Thoracic aorta endothelial cell (primary cell): ENCODE measurements around the gene CT47B1. TPM values are rescaled to one million over a fixed set of nuclear protein-coding genes. Genes with fewer than 3 reads are reported as not detected.

Experiments used
- small RNA-seq: library from RNA; depleted of rRNA; stranded (forward); fragments of <200 nt; gene quantifications from one replicate; pipeline ENCODE3, GENCODE V24; 2012
- total RNA-seq: library from RNA; depleted of rRNA; stranded (reverse); fragments of >200 nt; gene quantifications from 2 replicates; pipeline ENCODE4 v1.2.3, GENCODE V29; 2012

Gene CT47B1
- not detected in 2 replicates for total RNA-seq

DNA sequence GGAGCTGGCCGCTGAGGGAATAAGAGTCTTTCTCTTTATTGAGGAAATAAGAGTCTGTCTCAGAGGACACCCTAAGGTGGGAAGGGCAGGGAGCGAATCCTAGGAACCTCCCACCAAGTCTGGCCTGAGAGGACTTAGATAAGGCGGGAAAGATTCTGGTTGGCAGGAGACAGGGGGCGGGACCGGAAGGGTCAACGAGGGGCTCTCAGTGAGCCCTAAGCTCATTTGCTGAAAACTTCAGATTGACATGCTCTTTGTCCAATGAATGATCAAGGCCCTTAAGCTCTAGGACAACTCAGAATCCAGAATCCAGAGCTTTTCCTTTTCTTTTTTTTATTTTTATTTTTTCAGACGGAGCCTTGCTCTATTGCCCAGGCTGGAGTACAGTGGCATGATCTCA is at the start of gene CT47B1:
Gene CT47B1 (minus strand): TSS at position 101 of the 400 bp plus-strand sequence. CDS start 196 bp downstream, outside the sequence.

Small RNA genes within 50 kb of the gene (small RNA-seq; reads per million reads assigned to genes)
- not detected for gene AC008162.1

Other genes starting within 250 kb of the CT47B1 start
- gene C1GALT1C1, start 245.8 kb downstream of the CT47B1 start, total RNA-seq, result 81.2 and 86.6 TPM in 2 replicates
- not detected in 2 replicates for gene CT47A11, start 61.3 kb upstream of the CT47B1 start, total RNA-seq
- not detected in 2 replicates for gene CT47A10, start 66.2 kb upstream of the CT47B1 start, total RNA-seq
- not detected in 2 replicates for gene CT47A9, start 71.0 kb upstream of the CT47B1 start, total RNA-seq
- not detected in 2 replicates for gene CT47A8, start 75.9 kb upstream of the CT47B1 start, total RNA-seq
- gene CT47A7, start 80.7 kb upstream of the CT47B1 start, total RNA-seq, result not detected in 2 replicates
- not detected in 2 replicates for gene CT47A6, start 85.6 kb upstream of the CT47B1 start, total RNA-seq
- gene CT47A5, start 90.5 kb upstream of the CT47B1 start, total RNA-seq, result not detected in 2 replicates
- not detected in 2 replicates for gene CT47A4, start 95.3 kb upstream of the CT47B1 start, total RNA-seq
- gene CT47A3, start 100.2 kb upstream of the CT47B1 start, total RNA-seq, result not detected in 2 replicates
- not detected in 2 replicates for gene CT47A2, start 105.1 kb upstream of the CT47B1 start, total RNA-seq
- not detected in 2 replicates for gene CT47A1, start 109.9 kb upstream of the CT47B1 start, total RNA-seq
- gene GLUD2, start 171.7 kb upstream of the CT47B1 start, total RNA-seq, result 1.5 and 3.4 TPM in 2 replicates